Erythroblast (primary cell): Measurements from ENCODE around the gene MPPED1.

Experiments used
- GATA1 ChIP-seq: IDR thresholded peaks from 2 replicates; pipeline ENCODE4 v1.6.1; 2011; ENCODE audit warnings: low read depth, mild to moderate bottlenecking, control low read depth, low read length, moderate library complexity
- POLR2A ChIP-seq: IDR thresholded peaks from 2 replicates; pipeline ENCODE4 v1.6.1; 2011; ENCODE audit warnings: mild to moderate bottlenecking, low read length

GRCh38 chr22:43409046-43409445 is 2.8 kb upstream of the MPPED1 start:
- TF ChIP-seq POLR2A (no peak), GATA1 (no peak)
